A549 (cell line): Measurements from ENCODE around the gene SBK2. TPM values are rescaled to one million over a fixed set of nuclear protein-coding genes. Genes with fewer than 3 reads are reported as not detected.

Experiments
- ATAC-seq, 2 experiments: fragments of 200-7000 bp in 1 of 2; fragments of >200 bp in 1 of 2; cut with Nextera tagmentation in 1 of 2; cut with Tn5 transposase in 1 of 2; 3 replicates each; pipeline versions ENCODE4 v1.8.0 to v1.9.1; 2018 to 2020; ENCODE audit warnings: mild to moderate bottlenecking in 1 of 2, moderate library complexity in 1 of 2
- CTCF ChIA-PET: fragments of 300-600 bp; sonication (Branson Sonifier 250); formaldehyde crosslinking; extraction: SDS; loops from one replicate; lab custom pipeline; 2021; ENCODE audit warnings: antibody characterized with exemption, inconsistent platforms; lab: Yijun Ruan, JAX
- POLR2A ChIA-PET: fragments of 350-600 bp; formaldehyde crosslinking; extraction: SDS; loops from one replicate; lab custom pipeline; 2021; ENCODE audit warnings: antibody characterized with exemption, inconsistent platforms; lab: Yijun Ruan, JAX
- DNase-seq, 2 experiments: peaks; one replicate each; pipeline versions ENCODE4 v3.0.0 to v3.0.0-alpha.2; 2011 to 2016; ENCODE audit warnings: low read depth in 1 of 2, low spot score in 1 of 2
- FAIRE-seq: peaks from 2 replicates; lab custom pipeline; 2011; peaks lifted over from hg19 to GRCh38; lab: Jason Lieb, UNC
- H3K27ac ChIP-seq, 2 experiments: fragments of >200 bp; sonication (Bioruptor Twin); formaldehyde crosslinking; 3 replicates each; pipeline ENCODE4 v1.5.1; 2016 to 2017
- H3K4me1 ChIP-seq: fragments of >200 bp; sonication (Bioruptor Twin); formaldehyde crosslinking; 3 replicates; pipeline ENCODE4 v1.6.1; 2016
- H3K4me2 ChIP-seq: fragments of >200 bp; sonication (Bioruptor Twin); formaldehyde crosslinking; 3 replicates; pipeline ENCODE4 v1.6.1; 2016
- H3K4me3 ChIP-seq: fragments of >200 bp; sonication (Bioruptor Twin); formaldehyde crosslinking; 3 replicates; pipeline ENCODE4 v1.5.1; 2016
- H3K9me3 ChIP-seq: fragments of >200 bp; sonication (Bioruptor Twin); formaldehyde crosslinking; 3 replicates; pipeline ENCODE4 v1.6.1; 2016
- CEBPB ChIP-seq, 2 experiments: fragments of >200 bp in 1 of 2; sonication (Bioruptor Twin) in 1 of 2; formaldehyde crosslinking in 1 of 2; IDR thresholded peaks; 2 replicates each; pipeline ENCODE4 v1.6.1; 2012 to 2016
- CTCF ChIP-seq: fragments of >200 bp; sonication (Bioruptor Twin); formaldehyde crosslinking; IDR thresholded peaks from 3 replicates; pipeline ENCODE4 v1.5.1; 2016
- EHF ChIP-seq: fragments of 250-450 bp; sonication (Bioruptor Pico); IDR thresholded peaks from 2 replicates; pipeline ENCODE4 v1.5.0; 2020; ENCODE audit warnings: mild to moderate bottlenecking
- EP300 ChIP-seq, 2 experiments: fragments of >200 bp; sonication (Bioruptor Twin); formaldehyde crosslinking; IDR thresholded peaks; 2 replicates in 1 of 2; 3 replicates in 1 of 2; pipeline ENCODE4 v1.6.1; 2016 to 2017
- HEYL ChIP-seq: fragments of 250-450 bp; sonication (Bioruptor Pico); IDR thresholded peaks from 2 replicates; pipeline ENCODE4 v1.8.0; 2021; ENCODE audit warnings: mild to moderate bottlenecking, moderate library complexity
- HOXA7 ChIP-seq: fragments of 250-450 bp; sonication (Bioruptor Pico); IDR thresholded peaks from 2 replicates; pipeline ENCODE4 v1.5.0; 2020; ENCODE audit warnings: mild to moderate bottlenecking, moderate library complexity
- KDM5A ChIP-seq: fragments of 200-600 bp; sonication (generic); IDR thresholded peaks from 2 replicates; pipeline ENCODE4 v1.6.1; 2016; ENCODE audit warnings: antibody characterized with exemption, mild to moderate bottlenecking
- MAFK ChIP-seq: fragments of 450-650 bp; IDR thresholded peaks from 2 replicates; pipeline ENCODE4 v1.6.1; 2014; ENCODE audit not compliant: partially characterized antibody
- NFE2L2 ChIP-seq: fragments of 150-350 bp; conservative IDR thresholded peaks from 2 replicates; pipeline ENCODE4 v1.6.1; 2014; ENCODE audit warnings: low read length
- POLR2A ChIP-seq: IDR thresholded peaks from 2 replicates; pipeline ENCODE4 v1.6.1; 2012; ENCODE audit warnings: mild to moderate bottlenecking, low read length
- RAD21 ChIP-seq, 2 experiments: fragments of >200 bp in 1 of 2; sonication (Bioruptor Twin) in 1 of 2; formaldehyde crosslinking in 1 of 2; IDR thresholded peaks in 1 of 2; conservative IDR thresholded peaks in 1 of 2; 2 replicates in 1 of 2; 3 replicates in 1 of 2; pipeline ENCODE4 v1.6.1; 2012 to 2018; ENCODE audit warnings: inconsistent platforms in 1 of 2
- RCOR1 ChIP-seq: fragments of 150-350 bp; IDR thresholded peaks from 2 replicates; pipeline ENCODE4 v1.6.1; 2014; ENCODE audit warnings: antibody characterized with exemption, low read length, low read depth
- REST ChIP-seq: fragments of 200-600 bp; sonication (generic); IDR thresholded peaks from 2 replicates; pipeline ENCODE4 v1.6.1; 2016; ENCODE audit warnings: antibody characterized with exemption, mild to moderate bottlenecking, moderate library complexity
- RFX5 ChIP-seq: fragments of 450-650 bp; IDR thresholded peaks from 2 replicates; pipeline ENCODE4 v1.7.1; 2014; ENCODE audit warnings: antibody characterized with exemption, mild to moderate bottlenecking, moderate library complexity
- RNF2 ChIP-seq: fragments of 200-600 bp; sonication (generic); IDR thresholded peaks from 2 replicates; pipeline ENCODE4 v1.6.1; 2016; ENCODE audit warnings: low read depth, mild to moderate bottlenecking, antibody characterized with exemption, moderate library complexity, borderline replicate concordance
- TP53 ChIP-seq: fragments of 250-450 bp; sonication (Bioruptor Pico); IDR thresholded peaks from 2 replicates; pipeline ENCODE4 v1.5.0; 2021; ENCODE audit warnings: mild to moderate bottlenecking, moderate library complexity
- ZC3H11A ChIP-seq: fragments of 450-650 bp; IDR thresholded peaks from 2 replicates; pipeline ENCODE4 v1.6.1; 2014; ENCODE audit warnings: antibody characterized with exemption, mild to moderate bottlenecking
- ZSCAN20 ChIP-seq: fragments of 250-450 bp; sonication (Bioruptor Pico); IDR thresholded peaks from 2 replicates; pipeline ENCODE4 v1.8.0; 2022; ENCODE audit warnings: mild to moderate bottlenecking, moderate library complexity
- WGBS: methylation state at CpG from one replicate; pipeline ENCODE4 v1.1.6; 2017; ENCODE audit errors: missing lambda C conversion rate; 5-methylcytosine and 5-hydroxymethylcytosine counted together
- polyA plus RNA-seq, 4 experiments: library from polyadenylated mRNA; depleted of rRNA in 3 of 4; stranded (reverse); fragments of >200 nt; fragmentation: RNase III in 1 of 4; extraction: RNeasy Plus Mini Kit Qiagen cat#74134 plus additional on column Dnase treatment in 1 of 4; gene quantifications; 2 replicates in 3 of 4; 3 replicates in 1 of 4; pipeline ENCODE4 v1.2.3, GENCODE V29; 2011 to 2017
- TF ChIP-seq, protein P1 (sequence below): IDR thresholded peaks from 2 replicates; pipeline ENCODE4 v1.6.1; 2012; ENCODE audit warnings: low read depth, borderline replicate concordance
- TF ChIP-seq, protein P2 (sequence below): fragments of >200 bp; sonication (Bioruptor Twin); formaldehyde crosslinking; IDR thresholded peaks from 2 replicates; pipeline ENCODE4 v1.6.1; 2016

Gene SBK2
- polyA plus RNA-seq, 2 of the 4 experiments (the other 2 are of a cell fraction): 0.89 to 1.1 TPM

DNA sequence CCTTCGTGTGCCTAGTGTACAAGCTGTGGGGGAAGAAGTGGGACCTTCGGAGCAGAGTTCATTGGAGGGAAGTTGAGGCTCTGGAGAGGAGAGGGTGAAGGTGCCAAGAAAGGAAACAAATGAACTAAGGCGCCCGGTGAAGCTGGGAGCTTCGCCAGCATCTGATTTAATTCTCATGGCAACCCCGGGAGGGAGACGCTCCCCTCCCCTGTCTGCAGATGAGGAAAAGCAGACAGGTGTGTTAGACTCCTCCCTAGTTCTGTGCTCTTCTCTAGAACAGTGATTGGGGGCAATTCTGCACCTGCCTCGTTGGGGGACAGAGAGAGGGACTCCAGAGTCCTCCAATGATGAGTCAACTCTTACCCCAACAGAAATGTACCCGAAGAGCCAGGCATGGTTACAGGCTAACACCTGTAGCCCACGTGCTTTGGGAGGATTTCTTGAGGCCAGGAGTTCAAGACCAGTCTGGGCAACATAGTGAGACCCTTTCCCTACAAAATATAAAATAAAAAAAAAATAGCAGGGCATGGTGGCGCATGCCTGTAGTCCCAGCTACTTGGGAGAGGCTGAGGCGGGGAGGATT, 44.5 kb downstream of the SBK2 start:
- WGBS: 51% methylated on average over 12 of the region's 12 CpGs
- TF ChIP-seq RFX5 (no peak), ZC3H11A (no peak), EHF (no peak), HOXA7 (no peak), MAFK (no peak), KDM5A (no peak), RAD21 (conservative IDR thresholded peaks at IDR 0.05 in 1 of 2, IDR thresholded peaks at IDR 0.05 in 1 of 2) (no peak), EP300 (IDR thresholded peaks at IDR 0.05) (no peak), CEBPB (IDR thresholded peaks at IDR 0.05) (no peak), TP53 (CRISPR knock-in tag) (no peak), RNF2 (no peak)
- TF ChIP-seq, protein P1, sequence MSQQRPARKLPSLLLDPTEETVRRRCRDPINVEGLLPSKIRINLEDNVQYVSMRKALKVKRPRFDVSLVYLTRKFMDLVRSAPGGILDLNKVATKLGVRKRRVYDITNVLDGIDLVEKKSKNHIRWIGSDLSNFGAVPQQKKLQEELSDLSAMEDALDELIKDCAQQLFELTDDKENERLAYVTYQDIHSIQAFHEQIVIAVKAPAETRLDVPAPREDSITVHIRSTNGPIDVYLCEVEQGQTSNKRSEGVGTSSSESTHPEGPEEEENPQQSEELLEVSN: no peak
- TF ChIP-seq, protein P2, sequence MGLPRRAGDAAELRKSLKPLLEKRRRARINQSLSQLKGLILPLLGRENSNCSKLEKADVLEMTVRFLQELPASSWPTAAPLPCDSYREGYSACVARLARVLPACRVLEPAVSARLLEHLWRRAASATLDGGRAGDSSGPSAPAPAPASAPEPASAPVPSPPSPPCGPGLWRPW: no peak
- no peak for ATAC-seq
- no peaks in the 10 kb centered on the region for H3K9me3 ChIP-seq
- peaks cover 44% of the 10 kb centered on the region for H3K4me1 ChIP-seq
- ChIA-PET POLR2A (interaction anchor here (2.9 kb wide), 1 partner anchor 16 kb away, joined by 7 read pairs; the partner anchor contains the start of gene ZNF628), CTCF (interaction anchor here (1.2 to 17.3 kb wide), 8 partner anchors 11 to 352 kb away, joined by 3 to 219 read pairs (median 10); no protein-coding TSS in a partner anchor)
- H3K4me3 ChIP-seq: no peak overlapping the region
- FAIRE-seq: no peak
- H3K27ac ChIP-seq: no peak overlapping the region
- no peak overlapping the region for H3K4me2 ChIP-seq
- DNase-seq: no peak

GRCh38 chr19:55491546-55492360, 45.2 kb downstream of the SBK2 start:
- POLR2A ChIA-PET: interaction anchor here (2.9 kb wide), 1 partner anchor 15 kb away, joined by 7 read pairs; the partner anchor contains the start of gene ZNF628
- Histone ChIP-seq H3K4me1 (peaks cover 51% of the 10 kb centered on the region), H3K4me2 (no peak overlapping the region), H3K27ac (0 out of 6 replicates have a peak overlapping the region, but pooled peaks of 1 of the 2 experiments have one; percentile 4), H3K4me3 (no peak overlapping the region), H3K9me3 (no peaks in the 10 kb centered on the region)
- no peak for FAIRE-seq
- WGBS: 72% methylated on average over 24 of the region's 24 CpGs
- TF ChIP-seq ZSCAN20 (no peak), RCOR1 (no peak), RAD21 (conservative IDR thresholded peaks at IDR 0.05 in 1 of 2, IDR thresholded peaks at IDR 0.05 in 1 of 2) (no peak), HEYL (CRISPR knock-in tag) (no peak), POLR2A (no peak), NFE2L2 (no peak), CTCF (no peak), REST (no peak), MAFK (no peak)
- CTCF ChIA-PET: interaction anchor here (0.6 to 17.3 kb wide), 12 partner anchors 12 to 351 kb away, joined by 3 to 219 read pairs (median 6); no protein-coding TSS in a partner anchor
- no peak for DNase-seq
- peak in 1 of 2 experiments; percentile 2; a peak in 1 of 6 replicates for ATAC-seq
